Activated T-cell treated with anti-CD3 and anti-CD28 coated beads, Interleukin-2, amount 50 U/mL, for 1 hour (primary cell): ENCODE measurements around the gene BTF3.

Experiments
- DNase-seq: peaks from one replicate; pipeline ENCODE4 v3.0.0-alpha.2; 2020

BTF3 gene

GRCh38 chr5:73525606-73526203 lies 27.5 kb downstream of the BTF3 start:
- DNase-seq: no peak

GRCh38 chr5:73528248-73528647 lies 30.0 kb downstream of the BTF3 start:
- no peak for DNase-seq

- no peak for DNase-seq
Observed at GRCh38 chr5:73529081-73529480, 30.8 kb downstream of the BTF3 start.

- DNase-seq: no peak
Observed at GRCh38 chr5:73531356-73531755, 33.1 kb downstream of the BTF3 start.

GRCh38 chr5:73532195-73532594 lies 34.0 kb downstream of the BTF3 start:
- DNase-seq: no peak

GRCh38 chr5:73534011-73534644 lies 35.9 kb downstream of the BTF3 start:
- DNase-seq: no peak

GRCh38 chr5:73534971-73535370 lies 36.7 kb downstream of the BTF3 start:
- no peak for DNase-seq

GRCh38 chr5:73539730-73540129 lies 41.5 kb downstream of the BTF3 start:
- DNase-seq: no peak

GRCh38 chr5:73540192-73540591 lies 42.0 kb downstream of the BTF3 start:
- DNase-seq: no peak

- DNase-seq: no peak
Observed at GRCh38 chr5:73542020-73542419, 43.8 kb downstream of the BTF3 start.

GRCh38 chr5:73544429-73545402 lies 46.5 kb downstream of the BTF3 start:
- DNase-seq: no peak

- no peak for DNase-seq
Observed at GRCh38 chr5:73545403-73545779, 47.1 kb downstream of the BTF3 start.

- no peak for DNase-seq
Observed at GRCh38 chr5:73550016-73550415, 51.8 kb downstream of the BTF3 start.

GRCh38 chr5:73552642-73553041 lies 54.4 kb downstream of the BTF3 start:
- no peak for DNase-seq
